Stimulated activated CD4-positive, alpha-beta T cell treated with anti-CD3 and anti-CD28 coated beads, Interleukin-1b, Interleukin-23, amount 100 ng/mL, for 1 hour (primary cell): ENCODE data around the gene ADAM12.

ENCODE experiments used
- DNase-seq, 2 donors: peaks; one replicate each; pipeline ENCODE4 v3.0.0-alpha.2; 2020; ENCODE audit warnings: low read depth in 2 of 2

ADAM12 gene

GRCh38 chr10:126083009-126083408, 305.3 kb downstream of the ADAM12 start:
- DNase-seq: no peak

GRCh38 chr10:126081841-126082466, 306.3 kb downstream of the ADAM12 start:
- no peak for DNase-seq

- DNase-seq: no peak
Observed at GRCh38 chr10:126080879-126081411, 307.3 kb downstream of the ADAM12 start.

DNA sequence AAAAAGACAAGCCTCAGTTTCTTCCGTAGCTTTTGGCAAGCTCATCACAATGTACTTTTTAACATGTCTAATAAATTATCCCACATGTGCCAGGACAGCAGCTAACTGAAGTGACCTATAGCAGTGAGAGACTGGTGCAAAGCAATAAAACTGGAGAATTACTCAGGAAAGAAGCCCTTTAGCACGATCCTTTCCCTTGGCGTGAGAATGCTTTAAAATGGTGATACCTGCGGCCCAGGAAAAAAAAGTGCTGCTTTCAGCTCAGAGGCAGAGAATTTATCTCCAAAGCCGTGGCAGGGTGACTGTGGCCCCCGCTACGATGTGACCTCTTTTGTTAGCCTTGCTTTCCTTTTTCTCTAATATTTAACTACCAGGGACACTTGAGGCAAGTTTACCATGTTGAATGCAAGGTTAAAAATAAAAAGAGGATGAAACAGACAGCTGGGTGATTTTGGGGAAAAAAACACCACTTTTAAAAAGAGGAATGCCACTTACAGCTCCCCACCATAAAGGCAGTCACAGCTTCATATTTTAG, 307.9 kb downstream of the ADAM12 start:
- no peak for DNase-seq

DNA sequence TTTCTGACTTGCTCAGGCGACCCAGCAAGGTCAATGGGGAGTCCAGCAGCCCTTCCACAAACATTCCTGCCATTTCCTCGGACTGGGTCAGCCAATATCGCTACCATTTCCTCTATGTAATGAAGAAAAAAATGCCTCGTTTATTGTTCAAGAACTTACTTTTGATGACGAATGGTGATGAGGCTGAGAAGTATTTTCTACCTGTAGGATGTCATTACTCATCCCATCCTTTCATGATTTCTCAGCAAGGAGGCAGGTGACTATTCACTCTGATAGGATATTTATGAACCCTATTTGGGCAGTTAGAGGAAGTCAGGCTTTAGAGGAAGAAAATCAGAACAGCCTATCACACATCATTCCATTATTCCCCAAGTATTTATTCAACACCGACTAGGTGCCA, 313.3 kb downstream of the ADAM12 start:
- DNase-seq: no peak

DNA sequence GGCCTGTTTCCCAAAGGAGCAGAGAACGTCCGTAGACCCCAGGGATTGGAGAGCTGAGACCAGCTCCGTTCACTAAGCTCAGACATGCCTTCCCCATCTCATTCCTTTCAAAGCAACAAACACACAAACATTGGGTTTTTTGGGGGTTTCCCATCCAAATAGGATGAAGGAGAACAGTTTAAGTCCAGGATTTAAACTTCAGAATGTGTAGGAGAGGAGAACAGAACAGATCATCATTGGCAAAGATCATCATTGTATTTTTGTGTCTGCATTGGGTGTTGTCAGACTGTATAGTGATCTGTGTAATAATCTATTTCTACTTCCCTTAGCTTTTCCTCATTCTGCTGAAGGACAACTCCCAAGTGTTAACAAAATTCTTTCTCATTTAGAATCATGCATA, 314.0 kb downstream of the ADAM12 start:
- DNase-seq: no peak

DNA sequence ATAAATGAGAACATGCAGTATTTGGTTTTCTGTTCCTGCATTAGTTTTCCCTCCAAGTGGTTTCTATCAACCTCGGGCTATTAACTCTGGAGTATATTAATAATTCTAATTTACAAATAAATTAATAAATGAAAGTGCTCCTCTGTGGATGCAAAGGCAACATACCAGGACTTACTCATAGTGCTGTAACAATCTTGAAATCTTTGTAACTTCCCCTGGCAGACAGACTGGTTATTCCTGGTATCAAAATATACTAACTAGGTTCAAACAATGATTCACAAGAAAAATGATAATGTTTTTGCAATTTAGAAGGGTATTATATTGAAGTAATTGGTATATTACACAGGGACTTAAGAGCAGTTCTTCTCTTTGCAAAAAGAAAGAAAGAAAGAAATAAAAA, 314.7 kb downstream of the ADAM12 start:
- DNase-seq: no peak

GRCh38 chr10:126072622-126073021, 315.7 kb downstream of the ADAM12 start:
- no peak for DNase-seq

DNA sequence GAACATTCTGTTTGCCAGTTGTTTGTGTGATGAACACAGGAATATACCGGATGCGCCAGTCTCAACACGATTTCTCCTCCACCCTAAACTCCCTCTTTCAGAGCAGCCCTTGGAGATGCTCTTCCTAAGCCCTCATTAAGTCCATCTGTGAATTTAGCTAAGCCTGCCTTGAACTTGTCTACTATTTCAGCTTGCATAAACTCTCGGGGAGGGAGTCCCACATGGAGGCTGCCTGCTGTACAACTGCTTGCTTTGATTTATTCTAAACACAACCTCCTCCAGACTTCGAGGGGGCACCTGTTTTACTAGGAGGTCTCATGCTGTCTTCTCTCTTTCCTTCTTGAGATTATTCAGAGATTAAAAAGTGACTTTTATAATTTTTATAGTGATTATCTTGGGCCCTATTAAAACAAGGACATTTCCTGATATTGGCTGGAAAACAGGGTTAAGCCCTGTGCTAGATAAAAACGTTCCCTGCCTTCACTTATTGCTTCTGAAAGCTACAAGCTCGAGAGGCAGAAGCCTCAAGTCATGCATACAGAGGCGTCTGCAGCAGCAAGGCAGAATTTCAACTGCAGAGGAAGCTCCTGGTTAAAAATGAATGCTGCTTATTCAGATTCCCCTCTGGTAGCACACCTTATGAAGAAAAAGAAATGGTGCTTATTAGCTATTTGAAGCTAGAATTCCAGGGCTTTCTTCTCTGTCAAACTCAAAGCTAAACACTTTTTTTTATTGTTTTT, 317.6 kb downstream of the ADAM12 start:
- no peak for DNase-seq

DNA sequence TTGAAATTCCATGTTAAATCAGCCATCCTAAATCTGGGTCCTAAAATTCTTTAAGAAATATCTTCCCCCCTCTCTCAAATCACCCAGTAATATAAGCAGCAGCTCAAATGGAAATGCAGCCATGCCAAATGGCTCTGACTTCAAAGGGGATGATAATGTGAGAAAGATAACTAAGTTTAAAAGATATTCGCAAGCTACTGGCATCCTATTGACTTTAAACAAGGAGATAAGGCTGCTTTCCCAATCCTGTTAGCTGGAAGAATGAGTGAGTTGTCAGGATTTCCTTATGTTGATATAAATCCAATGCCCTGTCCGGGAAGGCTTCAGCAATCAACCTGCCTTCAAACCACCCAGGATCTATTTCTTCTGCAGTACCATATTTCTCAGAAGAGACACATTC, 320.0 kb downstream of the ADAM12 start:
- DNase-seq: no peak

DNA sequence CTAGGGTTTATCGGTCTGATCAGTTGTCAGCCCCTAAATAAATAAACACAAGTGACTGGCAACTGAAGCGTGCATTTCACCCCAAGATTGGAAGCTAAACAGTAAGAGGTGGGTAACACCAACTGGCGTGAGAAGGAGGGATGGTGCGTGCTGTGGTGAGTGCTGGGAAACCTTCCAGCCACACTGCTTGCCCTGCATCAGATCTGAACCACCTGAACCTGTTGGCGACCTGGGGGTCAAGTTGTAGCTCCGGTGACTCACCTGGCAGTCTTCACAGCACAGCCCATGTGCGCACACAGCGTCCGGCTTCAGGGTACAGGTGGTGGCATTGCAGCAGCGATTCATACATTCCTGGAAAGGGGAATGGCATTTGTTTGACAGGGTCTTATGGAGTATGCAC, 321.8 kb downstream of the ADAM12 start:
- DNase-seq: no peak

DNA sequence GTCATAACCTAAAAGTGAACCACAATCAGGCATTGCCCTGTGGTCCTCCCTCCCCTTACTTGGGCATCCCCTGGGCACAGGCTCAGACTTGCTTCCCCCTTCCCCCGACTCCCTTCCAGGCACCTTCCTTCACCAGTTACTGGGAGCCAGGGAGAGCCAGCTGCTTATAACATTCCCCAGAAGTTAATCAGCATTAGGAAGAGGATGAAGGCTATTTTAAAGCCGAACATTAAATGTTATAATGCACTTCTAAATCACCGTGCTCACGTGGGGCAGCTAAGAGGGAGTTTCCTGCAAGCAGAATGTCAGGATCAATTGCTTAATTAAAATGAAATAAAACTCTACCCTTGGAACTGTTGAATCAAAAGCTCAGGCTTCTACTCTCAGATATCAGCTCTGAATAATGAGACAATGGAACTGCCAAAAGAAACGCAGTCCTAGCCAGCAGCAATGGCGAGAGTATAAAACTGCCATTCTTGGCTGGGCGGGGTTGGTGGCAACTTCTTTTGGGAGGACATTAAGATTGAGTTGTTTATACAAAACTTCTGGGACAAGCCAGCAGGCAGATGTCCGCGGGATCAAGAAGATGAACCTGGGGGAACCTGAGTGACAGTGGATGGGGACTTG, 322.4 kb downstream of the ADAM12 start:
- no peak for DNase-seq

DNA sequence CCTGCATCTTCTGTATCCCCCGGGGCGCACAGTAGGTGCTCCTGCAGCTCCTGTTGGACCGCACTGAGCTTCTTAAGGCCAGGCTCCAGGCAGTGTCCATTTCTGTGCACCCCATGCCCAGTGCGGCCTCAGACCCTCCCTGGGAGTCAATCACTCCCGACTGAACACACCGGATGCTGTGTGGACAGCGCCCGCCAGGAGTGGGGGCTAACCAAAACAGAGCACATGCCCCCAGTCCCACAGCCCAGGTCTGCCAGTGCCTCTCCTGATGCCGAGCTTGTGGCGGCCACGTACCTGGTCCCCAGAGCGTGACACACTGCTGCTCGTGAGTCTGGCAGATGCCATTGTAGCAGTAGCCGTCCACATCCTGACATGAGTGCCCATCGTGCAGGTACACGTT, 323.8 kb downstream of the ADAM12 start:
- no peak for DNase-seq

GRCh38 chr10:126063353-126063791, 324.9 kb downstream of the ADAM12 start:
- no peak for DNase-seq

DNA sequence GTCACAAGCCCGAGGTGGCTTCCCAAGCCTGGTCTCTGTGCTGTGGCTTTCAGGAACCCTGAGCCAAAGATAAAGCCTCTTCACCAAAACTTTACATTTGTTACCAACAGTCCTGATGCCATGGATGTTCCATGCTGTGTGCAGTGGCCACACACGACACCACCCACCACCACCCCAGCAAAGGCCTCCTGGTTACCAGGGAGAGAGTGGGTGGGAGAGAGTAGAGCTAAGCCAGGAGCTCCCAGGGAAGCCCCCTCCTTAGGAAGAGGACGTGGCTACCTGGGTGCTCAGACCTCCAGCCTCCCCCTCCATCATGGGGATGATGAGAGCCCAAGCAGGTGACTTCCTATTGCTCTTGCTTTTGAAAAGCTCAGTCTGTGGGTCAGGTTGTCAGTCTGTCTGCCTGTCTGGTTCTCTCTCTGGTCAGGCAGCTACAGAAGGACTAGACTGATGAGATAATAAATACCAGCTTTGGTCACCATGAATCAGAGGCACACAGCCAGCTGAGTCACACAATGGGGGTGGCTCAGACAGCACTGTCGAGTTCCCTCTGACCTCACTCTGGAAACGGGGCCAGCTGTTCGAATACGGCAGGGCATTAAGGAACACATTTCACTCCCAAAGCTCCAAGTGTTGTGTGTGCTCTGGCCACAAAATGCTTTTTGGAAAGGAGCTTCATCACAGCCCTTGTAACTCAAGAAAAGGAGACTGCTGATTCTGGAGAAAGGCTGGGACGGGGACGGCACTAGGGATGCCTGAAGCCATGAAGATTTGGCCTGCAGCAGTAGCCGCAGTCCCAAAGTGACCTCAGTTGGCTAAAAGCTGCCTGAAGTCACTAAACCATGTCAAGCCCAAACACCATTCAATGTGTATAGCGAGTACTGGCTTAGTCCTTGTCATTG, 325.9 kb downstream of the ADAM12 start:
- DNase-seq: no peak

DNA sequence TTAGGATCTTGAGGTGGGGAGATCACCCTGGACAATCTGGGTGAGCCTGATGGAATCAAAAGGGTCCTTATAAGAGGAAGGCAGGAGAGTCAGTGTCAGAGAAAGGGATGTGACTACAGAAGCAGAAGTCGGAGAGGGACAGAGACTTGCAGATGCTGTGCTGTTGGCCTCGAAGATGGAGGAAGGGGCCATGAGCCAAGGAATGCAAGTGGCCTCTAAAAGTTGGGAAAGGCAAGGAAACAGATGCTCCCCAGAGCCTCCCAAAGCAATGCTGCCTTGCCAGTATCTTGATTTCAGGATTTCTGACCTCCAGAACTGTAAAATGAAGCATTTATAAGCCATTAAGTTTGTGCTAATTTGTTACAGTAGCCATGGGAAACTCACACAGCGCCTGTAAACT, 326.8 kb downstream of the ADAM12 start:
- DNase-seq: no peak

DNA sequence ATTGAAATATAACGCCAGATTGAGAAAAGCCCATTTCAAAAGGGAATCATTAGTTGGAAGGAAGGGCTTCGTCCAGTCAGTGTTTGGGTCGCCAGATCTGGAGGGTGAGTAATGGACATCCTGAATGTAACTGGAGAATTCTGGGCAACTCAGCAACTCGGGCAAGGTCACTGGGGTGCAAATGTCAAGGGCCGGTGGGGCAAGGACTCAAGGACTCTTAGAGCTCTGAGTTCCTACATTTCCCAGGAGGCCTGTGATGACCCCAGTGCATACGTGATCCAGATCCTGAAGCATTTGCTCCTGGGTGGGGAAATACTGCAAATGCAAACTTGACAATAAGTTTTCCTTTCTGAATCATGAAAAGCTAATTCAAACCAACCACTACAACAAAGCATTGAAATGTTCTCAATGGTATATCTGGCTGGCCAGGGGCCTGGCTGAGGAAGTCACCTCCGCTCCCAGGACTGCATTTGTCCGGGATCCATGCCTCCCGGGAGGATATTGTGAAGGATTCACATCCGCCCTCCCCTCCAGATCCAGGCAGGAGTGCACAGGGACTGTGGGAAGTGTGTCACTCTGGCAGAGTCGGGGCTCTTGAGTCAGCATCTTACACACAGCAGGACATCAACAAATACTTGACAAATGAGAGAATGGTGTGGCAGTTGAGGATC, 327.9 kb downstream of the ADAM12 start:
- DNase-seq: no peak

DNA sequence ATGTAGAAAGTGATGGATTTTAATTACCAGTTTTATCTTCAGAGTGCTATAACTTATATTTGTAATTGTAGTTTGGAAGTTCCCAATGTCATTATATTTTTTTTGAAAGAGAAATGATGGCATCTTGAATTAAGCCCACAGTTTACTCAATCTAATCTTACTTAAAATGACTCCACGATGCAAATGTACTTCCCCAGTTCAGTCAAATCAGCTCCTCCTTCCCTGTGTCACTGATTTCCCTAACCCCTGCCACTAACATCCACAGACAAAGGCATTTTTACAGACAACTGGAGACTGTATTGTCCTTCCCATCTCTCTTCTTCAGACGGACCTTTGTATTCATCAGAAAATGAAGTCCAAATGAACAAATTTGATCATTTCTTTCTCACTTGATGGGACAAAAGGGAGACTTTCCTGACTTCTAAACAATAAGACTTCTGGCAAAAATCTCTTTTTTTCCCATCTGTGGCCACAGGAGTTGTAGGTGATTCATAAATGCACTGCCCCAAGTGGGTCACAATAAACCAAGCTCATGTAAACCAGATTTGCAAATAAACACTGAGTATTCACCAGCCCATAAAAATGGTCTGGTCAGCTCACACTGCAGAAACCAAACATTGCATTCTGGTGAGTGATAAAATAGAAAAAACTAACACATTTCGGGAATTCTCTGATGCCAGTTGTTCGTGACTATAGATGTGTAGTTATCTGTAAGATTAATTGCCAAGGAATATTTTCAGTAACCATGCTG, 329.0 kb downstream of the ADAM12 start:
- DNase-seq: no peak

DNA sequence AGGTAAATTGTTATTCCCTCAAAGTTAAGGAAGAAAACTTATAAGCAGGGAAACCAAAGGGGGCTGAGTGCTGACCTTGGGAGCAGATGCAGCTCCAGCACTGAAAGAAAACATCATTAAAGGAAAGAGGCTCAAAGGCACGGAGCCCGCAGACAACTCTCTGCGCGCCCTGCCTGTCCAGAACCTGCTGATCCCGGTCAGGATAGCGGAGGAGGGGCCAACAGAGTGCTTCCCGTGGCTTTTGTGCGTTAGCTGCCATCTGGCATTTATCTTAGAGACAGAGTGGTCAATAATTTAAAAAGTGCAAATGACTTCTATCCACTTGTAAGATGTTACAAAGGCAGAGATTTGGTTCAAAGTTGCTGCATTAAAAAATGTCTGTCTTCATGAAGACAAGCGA, 329.8 kb downstream of the ADAM12 start:
- DNase-seq: no peak

- DNase-seq: no peak
Observed at GRCh38 chr10:126058104-126058503, 330.2 kb downstream of the ADAM12 start.
